Measurements from ENCODE around the gene CYB561A3.

CYB561A3 gene

DNA sequence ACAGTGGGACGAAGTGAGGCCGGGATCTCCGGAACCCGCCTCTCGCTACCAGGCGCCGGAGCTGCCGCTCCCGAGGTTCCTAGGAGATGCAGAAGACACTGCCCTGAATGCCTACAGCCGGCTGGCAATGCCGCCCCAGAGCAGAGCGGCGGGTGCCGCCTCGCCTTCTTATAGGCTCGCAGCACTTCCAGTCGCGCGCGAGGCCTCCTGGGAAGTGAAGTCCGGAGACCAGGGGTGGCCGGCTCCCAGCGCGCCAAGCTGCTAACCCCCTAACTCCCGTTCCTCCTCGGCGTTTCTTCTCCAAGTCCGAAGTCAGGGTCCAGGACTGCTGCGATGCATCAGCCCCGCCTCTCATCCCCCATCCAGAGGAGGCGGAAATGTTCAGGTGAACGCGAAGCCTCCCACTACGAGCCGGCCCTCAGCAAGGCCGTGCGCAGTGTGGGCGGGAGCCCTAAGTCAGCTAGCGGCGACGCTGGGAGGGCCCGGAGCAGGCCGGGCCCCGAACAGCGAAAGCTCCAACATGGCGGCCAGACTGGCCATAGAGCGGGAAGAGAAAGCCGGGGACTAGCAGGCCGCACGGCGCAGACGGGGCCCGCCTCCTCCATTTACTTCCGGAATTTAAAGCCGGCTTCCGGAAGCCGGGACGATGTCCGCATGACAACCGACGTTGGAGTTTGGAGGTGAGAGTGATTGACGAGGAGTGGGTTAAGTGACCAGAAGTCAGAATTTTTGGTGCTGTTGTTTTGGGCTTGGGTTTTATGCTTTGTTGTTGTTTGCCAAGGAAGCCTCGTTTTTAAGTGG lies at the start of gene CYB561A3, which contains the start of gene TMEM138:
TSS of gene CYB561A3 (minus strand) at position 142 of the 801 bp plus-strand sequence. CDS start 5,169 bp downstream, outside the sequence.
TSS of gene TMEM138 (plus strand) at position 634 of the 801 bp plus-strand sequence. CDS start 2,017 bp downstream, outside the sequence.
- H3K27me3 ChIP-seq (ENCODE audit: insufficient read depth, low read length) = no peaks in the 10 kb centered on the region
- no peaks in the 10 kb centered on the region for H3K9me3 ChIP-seq (ENCODE audit: insufficient read depth, low read depth, low read length)
- H3K27ac ChIP-seq (ENCODE audit: low read length) = peak within 1 kb of the TSS; percentile 94
- peak within 1 kb of the TSS; percentile 90 for H3K4me3 ChIP-seq (ENCODE audit: low read length)
- no peaks in the 10 kb centered on the region for H3K4me1 ChIP-seq (ENCODE audit: insufficient read depth, low read length)
- H3K36me3 ChIP-seq (ENCODE audit: insufficient read depth, low read depth, low read length) = peaks cover 35% of the 10 kb centered on the region
- peak within 1 kb of the TSS; percentile 98 for H3K9ac ChIP-seq (ENCODE audit: low read depth, low read length)

- no peak overlapping the region for H3K4me3 ChIP-seq (ENCODE audit: low read length)
- H3K36me3 ChIP-seq (ENCODE audit: insufficient read depth, low read depth, low read length) = peaks cover 100% of the 10 kb centered on the region
- H3K27me3 ChIP-seq (ENCODE audit: insufficient read depth, low read length) = no peaks in the 10 kb centered on the region
- no peaks in the 10 kb centered on the region for H3K9me3 ChIP-seq (ENCODE audit: insufficient read depth, low read depth, low read length)
- H3K27ac ChIP-seq (ENCODE audit: low read length) = no peak overlapping the region
- no peaks in the 10 kb centered on the region for H3K4me1 ChIP-seq (ENCODE audit: insufficient read depth, low read length)
- no peak overlapping the region for H3K9ac ChIP-seq (ENCODE audit: low read depth, low read length)
These were observed 45.5 kb upstream of the CYB561A3 start for GRCh38 chr11:61406991-61407728.

GRCh38 chr11:61406067-61406466 lies 44.4 kb upstream of the CYB561A3 start:
- Histone ChIP-seq H3K4me1 (ENCODE audit: insufficient read depth, low read length) (no peaks in the 10 kb centered on the region), H3K27me3 (ENCODE audit: insufficient read depth, low read length) (no peaks in the 10 kb centered on the region), H3K36me3 (ENCODE audit: insufficient read depth, low read depth, low read length) (peaks cover 91% of the 10 kb centered on the region), H3K9ac (ENCODE audit: low read depth, low read length) (no peak overlapping the region), H3K9me3 (ENCODE audit: insufficient read depth, low read depth, low read length) (no peaks in the 10 kb centered on the region), H3K4me3 (ENCODE audit: low read length) (no peak overlapping the region), H3K27ac (ENCODE audit: low read length) (no peak overlapping the region)

- Histone ChIP-seq H3K9me3 (ENCODE audit: insufficient read depth, low read depth, low read length) (no peaks in the 10 kb centered on the region), H3K36me3 (ENCODE audit: insufficient read depth, low read depth, low read length) (peaks cover 77% of the 10 kb centered on the region), H3K4me1 (ENCODE audit: insufficient read depth, low read length) (no peaks in the 10 kb centered on the region), H3K27ac (ENCODE audit: low read length) (no peak overlapping the region), H3K27me3 (ENCODE audit: insufficient read depth, low read length) (no peaks in the 10 kb centered on the region), H3K4me3 (ENCODE audit: low read length) (no peak overlapping the region), H3K9ac (ENCODE audit: low read depth, low read length) (no peak overlapping the region)
These were observed 43.0 kb upstream of the CYB561A3 start for GRCh38 chr11:61404641-61405040.

GRCh38 chr11:61404103-61404502 lies 42.4 kb upstream of the CYB561A3 start:
- no peaks in the 10 kb centered on the region for H3K27me3 ChIP-seq (ENCODE audit: insufficient read depth, low read length)
- no peaks in the 10 kb centered on the region for H3K4me1 ChIP-seq (ENCODE audit: insufficient read depth, low read length)
- H3K36me3 ChIP-seq (ENCODE audit: insufficient read depth, low read depth, low read length) = peaks cover 72% of the 10 kb centered on the region
- H3K27ac ChIP-seq (ENCODE audit: low read length) = no peak overlapping the region
- H3K9ac ChIP-seq (ENCODE audit: low read depth, low read length) = no peak overlapping the region
- no peak overlapping the region for H3K4me3 ChIP-seq (ENCODE audit: low read length)
- no peaks in the 10 kb centered on the region for H3K9me3 ChIP-seq (ENCODE audit: insufficient read depth, low read depth, low read length)

DNA sequence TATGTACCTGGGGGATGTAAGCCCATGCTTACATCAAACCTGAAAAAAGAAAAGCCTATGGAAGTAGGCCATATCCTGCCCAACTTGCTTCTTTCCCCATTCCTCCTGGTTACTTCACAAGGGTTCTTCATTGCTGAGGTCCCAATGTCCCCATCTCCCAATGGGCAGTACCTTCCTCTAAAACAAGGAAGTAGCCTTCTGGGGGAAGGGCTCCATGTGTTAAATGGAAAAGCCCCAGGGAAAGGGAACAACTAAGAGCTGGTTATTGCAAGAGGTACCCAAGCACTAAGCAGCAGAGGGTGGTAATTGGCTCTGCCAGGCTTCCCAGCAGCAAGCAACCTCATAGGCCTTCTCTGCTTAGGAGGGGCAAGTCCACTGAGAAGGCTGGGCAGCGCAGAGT lies 42.0 kb upstream of the CYB561A3 start:
- no peaks in the 10 kb centered on the region for H3K4me1 ChIP-seq (ENCODE audit: insufficient read depth, low read length)
- no peak overlapping the region for H3K4me3 ChIP-seq (ENCODE audit: low read length)
- no peaks in the 10 kb centered on the region for H3K27me3 ChIP-seq (ENCODE audit: insufficient read depth, low read length)
- no peak overlapping the region for H3K27ac ChIP-seq (ENCODE audit: low read length)
- no peak overlapping the region for H3K9ac ChIP-seq (ENCODE audit: low read depth, low read length)
- H3K9me3 ChIP-seq (ENCODE audit: insufficient read depth, low read depth, low read length) = no peaks in the 10 kb centered on the region
- H3K36me3 ChIP-seq (ENCODE audit: insufficient read depth, low read depth, low read length) = peaks cover 72% of the 10 kb centered on the region

GRCh38 chr11:61401573-61401972 lies 39.9 kb upstream of the CYB561A3 start:
- Histone ChIP-seq H3K4me1 (ENCODE audit: insufficient read depth, low read length) (no peaks in the 10 kb centered on the region), H3K9me3 (ENCODE audit: insufficient read depth, low read depth, low read length) (no peaks in the 10 kb centered on the region), H3K27ac (ENCODE audit: low read length) (no peak overlapping the region), H3K4me3 (ENCODE audit: low read length) (no peak overlapping the region), H3K27me3 (ENCODE audit: insufficient read depth, low read length) (no peaks in the 10 kb centered on the region), H3K36me3 (ENCODE audit: insufficient read depth, low read depth, low read length) (peaks cover 61% of the 10 kb centered on the region), H3K9ac (ENCODE audit: low read depth, low read length) (no peak overlapping the region)

DNA sequence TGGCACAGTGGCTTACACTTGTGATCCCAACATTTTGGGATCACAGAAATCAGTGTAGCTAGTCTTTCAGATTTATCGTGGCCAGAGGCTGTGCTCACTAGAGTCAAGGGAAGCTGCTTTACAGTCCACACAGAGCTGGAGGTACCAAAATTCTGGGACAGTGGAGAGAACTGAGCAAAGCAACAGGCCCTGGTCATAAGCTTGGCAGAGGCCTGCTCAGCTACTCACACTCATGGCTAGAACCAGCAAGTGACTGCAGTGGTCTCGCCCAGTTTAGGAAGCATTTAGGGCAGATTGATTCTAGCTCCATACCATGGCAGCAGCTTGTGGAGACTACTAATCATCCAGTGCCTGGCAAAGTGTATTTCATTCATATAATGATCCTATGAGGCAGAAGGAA lies 39.5 kb upstream of the CYB561A3 start:
- Histone ChIP-seq H3K27me3 (ENCODE audit: insufficient read depth, low read length) (no peaks in the 10 kb centered on the region), H3K36me3 (ENCODE audit: insufficient read depth, low read depth, low read length) (peaks cover 57% of the 10 kb centered on the region), H3K4me3 (ENCODE audit: low read length) (no peak overlapping the region), H3K4me1 (ENCODE audit: insufficient read depth, low read length) (no peaks in the 10 kb centered on the region), H3K9me3 (ENCODE audit: insufficient read depth, low read depth, low read length) (no peaks in the 10 kb centered on the region), H3K9ac (ENCODE audit: low read depth, low read length) (no peak overlapping the region), H3K27ac (ENCODE audit: low read length) (no peak overlapping the region)

- H3K27me3 ChIP-seq (ENCODE audit: insufficient read depth, low read length) = no peaks in the 10 kb centered on the region
- H3K9me3 ChIP-seq (ENCODE audit: insufficient read depth, low read depth, low read length) = no peaks in the 10 kb centered on the region
- H3K4me3 ChIP-seq (ENCODE audit: low read length) = peak overlapping the region; percentile 85
- peaks cover 26% of the 10 kb centered on the region for H3K36me3 ChIP-seq (ENCODE audit: insufficient read depth, low read depth, low read length)
- H3K27ac ChIP-seq (ENCODE audit: low read length) = no peak overlapping the region
- peak overlapping the region; percentile 87 for H3K9ac ChIP-seq (ENCODE audit: low read depth, low read length)
- no peaks in the 10 kb centered on the region for H3K4me1 ChIP-seq (ENCODE audit: insufficient read depth, low read length)
These were observed 31.4 kb upstream of the CYB561A3 start for GRCh38 chr11:61392981-61393595.

GRCh38 chr11:61390161-61390560 lies 28.5 kb upstream of the CYB561A3 start:
- no peaks in the 10 kb centered on the region for H3K9me3 ChIP-seq (ENCODE audit: insufficient read depth, low read depth, low read length)
- H3K4me3 ChIP-seq (ENCODE audit: low read length) = no peak overlapping the region
- H3K27me3 ChIP-seq (ENCODE audit: insufficient read depth, low read length) = no peaks in the 10 kb centered on the region
- H3K9ac ChIP-seq (ENCODE audit: low read depth, low read length) = no peak overlapping the region
- H3K27ac ChIP-seq (ENCODE audit: low read length) = no peak overlapping the region
- no peaks in the 10 kb centered on the region for H3K4me1 ChIP-seq (ENCODE audit: insufficient read depth, low read length)
- peaks cover 10% of the 10 kb centered on the region for H3K36me3 ChIP-seq (ENCODE audit: insufficient read depth, low read depth, low read length)

GRCh38 chr11:61384271-61385242 lies 22.9 kb upstream of the CYB561A3 start:
- Histone ChIP-seq H3K36me3 (ENCODE audit: insufficient read depth, low read depth, low read length) (no peaks in the 10 kb centered on the region), H3K27ac (ENCODE audit: low read length) (no peak overlapping the region), H3K4me3 (ENCODE audit: low read length) (no peak overlapping the region), H3K27me3 (ENCODE audit: insufficient read depth, low read length) (no peaks in the 10 kb centered on the region), H3K9ac (ENCODE audit: low read depth, low read length) (no peak overlapping the region), H3K4me1 (ENCODE audit: insufficient read depth, low read length) (no peaks in the 10 kb centered on the region), H3K9me3 (ENCODE audit: insufficient read depth, low read depth, low read length) (no peaks in the 10 kb centered on the region)

Measured in iPS-20b (cell line).